ENCODE results near the gene MAP3K14.

The MAP3K14 gene

DNA sequence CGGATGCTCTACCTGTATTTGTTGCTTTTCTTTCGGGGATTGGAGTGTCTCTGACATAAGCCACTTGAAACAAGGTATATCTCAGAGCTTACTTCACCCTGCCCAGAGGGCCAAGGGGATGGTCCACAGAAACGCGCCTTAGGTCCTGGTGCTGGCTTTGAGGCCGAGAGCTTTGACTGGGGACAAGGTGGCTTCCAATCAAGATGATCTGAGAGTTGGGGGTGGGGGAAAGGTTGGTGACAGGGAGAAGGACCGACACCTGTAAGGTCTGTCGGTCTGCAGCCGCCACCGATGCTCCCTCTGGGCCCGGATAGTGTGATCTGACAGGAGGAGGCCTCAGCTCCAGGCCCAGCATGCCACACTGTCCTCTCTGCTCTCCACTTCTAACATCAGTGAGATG is 33.1 kb downstream of the MAP3K14 start:
- no peak for DNase-seq (ENCODE audit: low read depth in 2 of 2)

DNA sequence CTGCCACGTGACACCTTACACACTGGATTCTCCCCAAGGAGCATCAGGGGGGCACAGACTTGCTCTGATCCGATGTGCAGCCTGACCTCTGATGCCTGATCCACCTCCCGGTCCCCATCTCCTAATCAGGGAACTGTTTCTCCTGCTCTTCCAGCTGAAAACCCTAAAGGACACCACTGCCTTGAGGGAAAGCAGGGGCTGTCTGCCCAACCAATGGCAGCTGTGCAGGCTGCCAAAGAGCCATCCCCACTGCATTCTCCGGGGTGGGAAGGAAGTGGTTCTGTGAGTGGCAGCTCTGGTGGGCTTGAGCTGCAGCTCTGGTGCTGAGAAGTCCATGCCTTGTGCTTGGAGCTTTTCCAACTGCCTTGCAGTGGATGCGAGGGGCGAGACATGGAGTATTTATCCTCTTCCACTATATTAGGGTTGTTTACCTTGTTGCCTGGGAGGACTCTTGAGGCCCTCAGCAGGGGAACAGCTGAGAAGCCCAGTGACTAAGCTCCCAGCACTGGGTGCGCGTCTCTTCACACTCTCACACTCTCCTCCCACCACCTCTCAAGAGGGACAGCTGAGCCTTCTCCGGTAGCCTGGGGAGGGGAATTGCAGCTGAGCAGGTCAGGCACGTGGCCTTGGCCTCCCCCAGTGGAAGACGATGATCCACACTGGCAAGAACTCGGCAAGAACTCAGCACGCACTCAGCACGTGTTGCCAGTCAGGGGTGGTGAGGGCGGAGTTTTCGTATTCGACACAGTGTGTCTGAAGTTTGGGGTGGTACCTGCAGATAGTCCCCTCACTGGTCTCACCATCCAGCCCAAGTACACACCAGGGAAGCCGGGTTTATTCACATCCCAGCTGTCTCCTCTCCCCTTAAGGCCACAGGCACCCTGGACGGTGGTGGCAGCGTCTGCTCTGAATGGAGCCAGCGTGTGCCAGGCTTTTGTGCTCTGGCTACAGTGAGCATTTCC is 33.9 kb downstream of the MAP3K14 start:
- DNase-seq (ENCODE audit: low read depth in 2 of 2) = no peak

DNA sequence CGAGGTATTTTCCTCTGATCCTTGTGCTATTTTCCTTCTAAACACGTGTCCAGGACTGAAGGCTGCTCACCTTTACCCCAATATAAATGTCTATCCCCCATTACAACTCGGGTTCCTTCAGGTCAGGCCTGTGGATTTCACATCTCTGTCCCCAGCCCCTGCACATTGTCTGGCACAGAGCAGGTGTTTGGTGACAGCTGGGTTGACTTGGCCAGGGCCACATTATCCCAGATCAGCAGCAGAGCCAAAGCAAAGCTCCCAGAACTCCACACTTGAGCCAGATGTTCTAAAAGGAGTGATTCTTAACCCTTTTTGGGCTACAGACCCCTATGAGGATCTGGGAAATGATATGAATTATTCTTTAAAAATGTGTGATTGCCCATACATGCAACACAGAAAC is 36.9 kb downstream of the MAP3K14 start:
- DNase-seq (ENCODE audit: low read depth in 2 of 2) = no peak

DNA sequence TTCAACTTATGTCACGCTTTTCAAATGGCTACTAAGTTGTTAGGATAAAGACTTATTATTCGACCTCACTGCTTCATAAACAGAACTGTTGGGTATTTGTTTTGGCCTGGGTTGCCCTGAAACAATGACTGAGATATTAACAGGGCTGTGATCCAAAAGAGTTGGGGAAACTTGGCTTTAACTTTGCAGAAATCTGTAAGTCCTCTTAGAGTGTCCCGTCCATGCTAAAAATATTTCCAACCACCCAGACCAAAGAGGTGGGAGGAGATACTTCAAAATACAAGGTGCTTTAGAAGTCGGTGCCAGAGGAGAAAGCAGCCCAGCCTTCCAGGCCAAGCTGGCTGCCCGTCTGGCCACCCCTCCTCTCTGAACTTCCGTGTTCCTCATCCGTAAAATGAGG is 38.8 kb downstream of the MAP3K14 start:
- DNase-seq (ENCODE audit: low read depth in 2 of 2) = no peak

DNA sequence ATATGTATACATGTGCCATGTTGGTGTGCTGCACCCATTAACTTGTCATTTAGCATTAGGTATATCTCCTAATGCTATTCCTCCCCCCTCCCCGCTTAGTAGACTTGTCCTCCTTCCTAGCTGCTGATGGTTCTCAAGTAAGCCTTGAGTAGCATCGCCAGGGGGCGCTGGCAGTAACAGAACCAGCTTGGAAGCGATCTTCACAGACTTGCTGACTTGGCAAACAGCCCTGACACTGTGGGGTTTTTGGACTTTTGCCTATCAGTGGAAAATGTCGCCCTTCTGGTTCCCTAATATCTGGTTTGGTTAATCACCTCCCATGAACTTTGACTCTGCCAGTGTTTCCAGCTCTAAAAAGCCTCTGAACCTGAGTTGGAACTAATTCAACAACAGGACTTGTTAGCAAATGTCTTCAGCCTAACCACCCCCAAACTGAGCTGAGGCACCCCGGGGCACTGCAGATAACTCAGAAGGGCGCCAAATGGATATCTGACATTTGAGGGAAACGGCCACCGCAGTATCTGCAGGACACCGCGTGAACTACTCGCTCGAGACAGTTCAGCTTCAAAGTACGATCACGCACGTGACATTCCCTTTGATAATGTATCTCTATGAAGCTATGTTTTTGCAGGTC is 39.5 kb downstream of the MAP3K14 start:
- peak; percentile 75 to 81 for DNase-seq (ENCODE audit: low read depth in 2 of 2)

DNA sequence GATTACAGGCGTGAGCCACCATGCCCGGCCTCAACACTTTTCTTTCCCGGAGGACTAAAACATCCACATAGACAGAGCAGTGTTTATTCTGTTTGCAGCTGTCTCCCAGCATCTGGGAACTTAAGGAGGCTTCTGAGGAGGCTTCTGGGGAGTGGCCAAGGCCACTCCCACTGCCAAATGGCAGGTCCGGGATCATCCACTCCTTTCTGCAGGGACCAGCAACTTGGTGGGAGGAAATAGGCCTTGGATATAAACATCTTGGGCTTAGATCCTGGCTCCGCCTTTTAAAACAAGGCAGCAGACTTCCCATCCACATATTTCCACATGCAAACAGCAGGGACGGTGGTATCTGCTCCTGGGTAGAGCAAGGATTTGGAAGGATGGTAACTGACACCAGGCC is 40.8 kb downstream of the MAP3K14 start:
- no peak for DNase-seq (ENCODE audit: low read depth in 2 of 2)

DNA sequence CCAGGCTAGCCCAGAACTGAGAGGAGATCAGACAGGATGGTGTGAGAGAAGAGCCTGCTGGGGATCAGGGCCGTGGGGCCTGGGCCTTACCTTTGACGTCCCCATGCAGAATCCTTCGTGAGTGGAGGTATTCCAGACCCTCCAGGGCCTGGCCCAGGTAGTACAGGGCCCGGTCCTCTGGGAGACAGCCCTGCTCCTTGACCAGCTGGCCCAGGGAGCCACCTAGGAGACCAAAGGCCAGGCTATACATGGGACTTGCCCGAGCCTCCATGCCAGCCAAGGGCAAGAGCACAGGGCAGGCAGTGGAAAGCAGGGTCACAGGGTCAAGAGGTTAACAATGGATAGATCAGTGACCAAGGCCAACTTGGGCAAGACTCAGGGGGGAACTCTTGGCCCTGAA is 42.8 kb downstream of the MAP3K14 start:
- DNase-seq (ENCODE audit: low read depth in 2 of 2) = no peak

DNA sequence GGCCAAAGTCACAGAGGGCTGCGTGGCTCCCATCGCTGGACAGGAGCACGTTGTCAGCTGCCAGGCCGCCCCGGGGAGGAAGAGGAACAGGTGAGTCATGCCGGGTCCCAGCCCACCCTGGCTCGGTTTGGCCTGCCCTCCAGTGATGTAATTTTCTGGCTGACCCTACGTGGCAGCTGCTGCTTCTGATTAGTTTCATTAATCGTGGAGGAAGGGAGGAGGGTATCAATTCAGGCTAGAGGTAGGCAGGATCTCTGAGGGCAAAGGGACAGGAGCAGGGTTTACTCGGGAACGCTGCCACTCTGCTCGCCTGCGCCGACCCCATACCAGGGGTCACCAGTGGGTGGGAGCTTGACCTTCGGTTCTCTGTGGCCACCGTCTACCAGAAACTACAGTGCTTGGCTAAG is 43.3 kb downstream of the MAP3K14 start:
- DNase-seq (ENCODE audit: low read depth in 2 of 2) = no peak

DNA sequence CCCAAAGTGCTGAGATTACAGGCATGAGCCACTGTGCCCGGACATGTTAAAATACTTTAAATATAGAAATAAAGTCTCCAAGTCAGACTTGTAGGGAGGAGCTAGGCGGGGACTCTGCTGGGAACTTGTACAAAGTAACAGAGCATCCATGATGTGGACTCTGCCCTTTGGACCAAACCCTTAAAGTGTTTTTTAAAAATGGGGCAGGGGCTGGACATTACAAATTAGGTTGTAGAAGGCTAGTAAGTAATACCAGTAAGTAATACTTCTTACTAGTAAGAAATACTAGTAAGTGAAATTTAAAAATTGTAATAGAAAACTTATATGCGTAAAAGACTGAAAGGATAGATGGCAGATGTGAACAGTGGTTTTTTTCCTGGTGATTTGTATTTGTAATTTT is 45.2 kb downstream of the MAP3K14 start:
- no peak for DNase-seq (ENCODE audit: low read depth in 2 of 2)

DNA sequence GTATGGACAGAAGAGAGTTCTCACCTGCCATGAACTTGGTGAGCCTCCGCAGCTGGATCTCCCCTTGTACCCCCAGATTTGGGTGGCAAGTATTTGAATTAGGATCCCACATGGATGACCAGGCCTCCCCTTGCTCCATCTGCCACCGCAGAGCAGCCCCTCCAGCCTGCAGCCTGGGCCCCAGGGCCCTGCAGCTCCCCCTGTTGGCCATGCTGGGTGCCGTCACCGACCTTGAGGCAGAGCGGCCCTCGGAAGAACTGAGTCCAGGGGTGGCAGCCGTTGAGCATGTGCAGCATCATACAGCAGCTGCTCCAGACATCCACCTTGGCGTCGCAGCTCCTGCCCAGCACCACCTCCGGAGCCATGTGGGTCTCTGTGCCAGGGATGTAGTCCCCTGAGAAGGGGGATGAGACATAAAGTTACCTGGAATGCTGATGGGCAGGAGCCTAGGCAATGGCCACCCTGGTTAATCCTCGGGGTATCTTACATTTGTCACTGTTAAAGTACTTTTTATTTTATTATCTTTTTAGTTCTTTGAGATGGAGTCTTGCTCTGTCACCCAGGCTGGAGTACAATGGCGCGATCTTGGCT is 45.9 kb downstream of the MAP3K14 start:
- DNase-seq (ENCODE audit: low read depth in 2 of 2) = no peak

DNA sequence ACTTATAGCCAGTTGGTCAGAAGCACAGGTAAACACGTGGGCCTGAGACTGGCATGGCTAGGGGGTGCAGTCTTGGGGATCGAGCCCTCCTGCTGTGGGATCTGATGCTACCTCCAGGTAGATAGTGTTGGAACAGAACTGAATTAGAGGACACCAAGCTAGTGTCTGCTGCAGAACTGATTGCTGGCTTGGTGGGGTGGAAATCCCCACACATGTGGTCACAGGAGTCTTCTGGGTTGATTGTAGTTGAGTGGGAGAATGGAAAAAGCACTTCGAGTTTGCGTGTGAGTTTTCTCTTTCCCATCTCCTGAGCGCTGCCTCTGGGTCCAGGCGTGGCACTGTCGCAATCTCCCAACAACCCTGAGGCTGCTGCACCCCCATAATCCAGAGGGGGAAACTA is 46.9 kb downstream of the MAP3K14 start:
- DNase-seq (ENCODE audit: low read depth in 2 of 2) = no peak

DNA sequence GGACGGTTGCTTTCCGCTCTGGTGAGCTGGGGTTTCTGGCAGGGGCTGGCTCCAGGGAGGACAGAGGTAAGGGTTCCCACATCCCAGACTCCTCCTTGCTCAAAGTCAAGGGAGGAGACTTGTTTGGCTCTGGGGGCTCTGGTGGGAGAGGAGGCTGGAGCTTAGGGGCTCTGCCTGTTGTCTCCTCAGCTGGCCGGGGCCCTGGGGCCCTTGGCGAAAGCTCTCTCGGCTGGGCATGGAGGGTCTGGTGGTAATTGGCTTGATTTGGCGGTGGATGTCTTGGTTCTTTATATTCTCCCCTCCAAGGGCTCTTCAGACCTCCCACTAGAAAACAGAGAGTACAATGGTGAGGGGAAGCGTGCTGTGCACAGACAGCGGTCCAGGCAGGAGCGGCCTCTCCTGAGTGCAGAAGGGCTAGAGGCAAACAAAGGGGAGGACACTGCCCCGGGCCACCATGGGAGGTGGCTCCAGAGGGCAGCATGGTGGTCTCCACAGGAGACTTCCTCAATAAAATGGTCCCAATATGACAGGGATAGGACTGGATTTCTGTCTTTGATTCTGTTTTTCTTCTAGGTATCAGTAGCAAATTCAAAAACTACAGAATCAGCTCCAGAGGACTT is 49.3 kb downstream of the MAP3K14 start:
- no peak for DNase-seq (ENCODE audit: low read depth in 2 of 2)

DNA sequence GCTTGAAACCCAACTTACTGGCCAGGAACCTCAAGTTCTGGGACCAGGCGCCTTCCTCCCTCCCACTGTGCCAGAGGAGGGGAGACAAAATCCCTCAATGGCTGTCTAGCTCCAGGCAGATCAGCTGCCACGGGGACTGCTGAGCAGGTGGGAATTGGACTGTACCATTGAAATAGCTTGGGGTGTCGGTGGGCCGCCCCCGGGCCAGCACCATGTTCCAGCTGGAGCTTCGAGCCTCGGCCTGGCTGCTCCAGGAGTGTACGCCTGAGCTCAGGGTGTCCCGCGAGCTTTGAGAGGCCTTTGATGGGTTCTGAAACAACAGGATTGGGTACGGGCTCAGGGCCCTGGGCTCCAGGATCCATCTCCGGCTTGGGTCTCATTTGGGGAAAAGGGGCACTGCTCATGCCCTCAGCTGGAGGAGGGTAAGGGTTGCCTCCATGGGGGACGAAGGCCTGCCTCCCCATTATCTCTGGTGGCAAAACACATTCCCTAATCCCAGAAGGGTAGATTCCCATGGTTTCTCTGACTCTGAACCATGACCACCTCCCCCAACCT is 50.4 kb downstream of the MAP3K14 start:
- DNase-seq (ENCODE audit: low read depth in 2 of 2) = no peak

DNA sequence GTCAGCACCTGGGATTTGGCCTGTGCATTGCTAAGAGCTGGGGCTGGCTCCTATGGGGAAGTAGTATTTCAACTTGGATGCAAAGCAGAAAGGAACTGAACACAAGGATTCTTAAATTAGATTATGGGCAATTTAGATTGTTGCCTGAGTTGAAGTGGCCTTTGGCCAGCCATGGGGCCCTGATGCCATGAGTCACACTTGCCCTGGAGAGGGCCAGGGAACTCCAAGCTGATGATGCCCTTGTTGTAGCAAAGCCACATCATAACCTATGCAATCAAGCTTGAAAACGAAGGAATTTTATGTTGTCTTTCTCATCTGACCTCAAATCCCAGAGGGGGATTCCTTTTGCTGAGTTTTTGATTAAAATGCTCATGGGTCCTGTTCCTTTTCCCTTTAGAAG is 51.0 kb downstream of the MAP3K14 start:
- no peak for DNase-seq (ENCODE audit: low read depth in 2 of 2)

DNA sequence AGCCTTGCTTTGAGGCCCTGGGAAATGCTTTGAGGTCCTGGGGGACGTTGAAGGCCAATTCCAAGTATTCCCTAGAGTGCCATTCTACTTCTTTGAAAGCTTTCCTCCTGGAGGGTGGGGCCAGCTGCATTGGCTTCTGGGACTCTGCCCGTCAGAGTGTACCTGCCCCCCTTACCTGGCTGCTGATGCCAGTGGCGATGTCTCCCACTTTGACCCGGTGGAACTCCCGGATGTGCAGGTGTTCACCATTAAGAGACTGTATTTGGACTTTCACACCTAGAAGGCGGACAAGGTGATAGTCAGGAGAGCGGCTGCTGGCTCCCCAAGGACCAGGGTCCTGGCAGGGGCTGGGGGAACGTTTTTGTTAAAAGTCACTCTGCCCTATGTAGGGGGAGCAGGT is 51.8 kb downstream of the MAP3K14 start:
- DNase-seq (ENCODE audit: low read depth in 2 of 2) = no peak

DNA sequence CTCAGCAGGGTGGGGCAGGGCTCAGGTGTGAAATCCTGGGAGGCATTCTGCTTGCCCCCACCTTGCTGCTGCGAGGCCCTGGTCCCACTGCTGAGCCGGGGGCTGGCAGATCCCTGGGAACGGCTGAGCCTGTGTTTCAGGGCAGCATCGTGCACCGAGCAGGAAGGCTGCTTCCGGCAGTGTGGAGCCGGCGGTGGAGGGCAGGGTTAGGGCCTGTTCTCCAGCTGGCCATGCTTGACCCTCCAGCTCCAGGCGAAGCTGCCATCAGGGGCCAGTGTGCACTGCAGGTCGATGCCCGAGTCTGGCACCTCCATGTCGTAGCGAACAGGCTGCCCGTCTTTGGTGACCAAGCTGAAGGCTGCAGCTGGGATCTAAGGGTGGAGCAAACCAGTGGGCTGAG is 52.4 kb downstream of the MAP3K14 start:
- no peak for DNase-seq (ENCODE audit: low read depth in 2 of 2)

DNA sequence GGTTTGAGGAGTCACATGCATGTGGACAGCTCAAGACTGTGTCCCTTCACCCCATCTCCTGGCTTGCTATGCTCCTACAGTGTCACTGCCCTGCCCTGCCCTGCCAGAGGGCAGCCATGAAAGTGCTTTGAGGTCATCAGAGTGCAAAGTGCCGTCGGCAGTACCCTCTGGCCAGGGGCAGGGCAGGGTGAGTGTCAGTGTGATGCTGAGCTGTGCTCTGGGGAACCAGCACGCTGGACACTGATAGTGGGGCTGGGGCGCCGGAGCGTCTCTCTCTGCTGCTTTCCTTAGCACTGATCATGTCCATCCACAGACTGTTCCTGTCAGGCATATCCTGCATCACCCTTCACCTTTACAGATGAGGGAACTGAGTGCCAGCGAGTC is 53.4 kb downstream of the MAP3K14 start:
- DNase-seq (ENCODE audit: low read depth in 2 of 2) = no peak

DNA sequence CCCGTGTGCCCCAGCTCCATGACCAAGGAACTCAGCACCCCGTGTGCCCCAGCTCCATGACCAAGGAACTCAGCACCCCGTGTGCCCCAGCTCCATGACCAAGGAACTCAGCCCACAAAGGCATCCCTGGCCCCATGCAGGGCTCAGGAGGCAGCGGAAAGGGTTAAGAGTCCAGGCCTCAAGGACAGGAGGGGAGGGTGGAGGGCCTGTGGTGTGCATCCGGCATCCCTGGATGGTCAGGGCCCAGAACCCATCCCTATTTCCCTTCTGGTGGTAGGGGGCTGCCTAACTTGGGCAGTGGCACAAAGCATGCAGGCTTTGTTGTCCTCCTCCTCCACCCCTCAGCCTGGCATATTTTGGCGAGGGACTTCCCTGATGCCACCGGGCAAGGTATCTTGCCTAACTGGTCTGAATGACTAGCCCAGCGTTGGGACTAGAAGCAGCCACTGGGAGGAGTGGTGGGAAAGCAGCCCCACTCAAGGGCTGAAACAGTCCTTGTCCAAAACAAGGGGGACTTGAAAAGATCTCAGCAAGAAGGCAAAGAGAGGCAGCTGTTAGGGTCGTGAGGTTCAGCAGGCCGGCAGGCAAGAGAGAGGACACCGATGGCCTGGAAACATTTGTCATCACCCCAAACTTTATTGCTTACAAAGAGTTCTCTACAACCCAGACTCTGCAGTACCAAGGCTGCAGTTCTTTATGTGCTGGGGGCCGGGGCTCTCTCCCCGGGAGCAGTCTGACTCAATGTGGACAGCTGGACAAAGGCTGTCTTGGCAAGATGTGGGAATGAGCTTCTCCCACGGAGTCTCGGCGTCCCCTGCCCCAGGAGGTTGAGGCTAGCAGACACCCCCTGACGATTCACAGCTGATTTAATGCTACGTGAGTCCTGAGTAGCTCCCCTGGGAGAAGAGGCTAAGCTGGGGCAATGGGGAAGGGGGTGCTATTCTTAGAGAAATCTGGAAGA is 54.0 kb downstream of the MAP3K14 start:
- DNase-seq (ENCODE audit: low read depth in 2 of 2) = no peak

DNA sequence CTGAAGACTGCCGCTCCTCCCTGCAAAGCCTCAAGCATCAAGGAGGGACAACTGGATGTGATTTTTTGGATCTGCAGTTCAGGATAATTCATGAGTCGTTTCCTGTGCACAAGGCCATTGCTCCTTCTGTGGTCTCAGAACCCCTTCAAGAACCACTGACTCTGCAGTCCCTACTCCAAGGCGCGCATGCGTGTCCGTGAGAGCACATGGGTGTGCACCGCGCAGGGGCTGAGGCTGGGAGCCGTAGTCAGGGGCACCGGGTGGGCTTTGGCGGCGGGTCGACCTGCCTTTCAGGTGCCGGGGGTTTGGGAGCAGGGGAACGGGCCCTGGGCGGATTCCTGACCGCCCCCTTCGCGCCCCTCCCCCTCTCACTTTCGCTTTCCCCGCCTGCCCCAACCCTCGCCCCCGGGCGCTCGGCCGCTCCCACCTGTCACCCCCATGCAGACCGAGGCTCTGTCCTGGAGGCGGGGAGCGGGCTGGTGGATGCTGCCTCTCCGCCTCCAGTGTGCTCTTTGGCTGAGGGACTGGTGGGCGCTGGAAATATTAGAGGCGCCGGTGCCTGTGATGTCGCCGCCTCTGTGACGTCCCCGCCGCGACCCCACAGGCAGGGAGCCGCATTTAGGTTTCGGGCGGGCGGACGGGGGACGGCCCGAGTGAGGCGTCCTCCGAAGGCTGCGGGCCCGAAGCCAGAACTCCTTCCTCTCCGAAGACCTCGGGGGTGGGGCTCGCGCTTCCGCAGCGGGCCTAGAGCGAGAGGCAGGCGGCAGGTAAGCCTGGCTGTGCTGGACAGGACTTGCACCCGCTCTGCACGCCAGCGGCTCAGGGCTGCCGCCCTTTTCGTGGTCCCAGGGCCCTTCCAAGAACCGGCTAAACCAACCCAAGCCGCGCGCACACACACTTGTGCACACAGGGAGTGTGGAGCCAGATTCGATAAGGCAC is 55.0 kb downstream of the MAP3K14 start, which contains the start of gene SPATA32:
Gene SPATA32, minus strand, starts transcription at position 518 of the 939 bp plus-strand sequence. Its CDS starts 78 bp downstream, at position 440.
- peak; percentile 45 to 53 for DNase-seq (ENCODE audit: low read depth in 2 of 2)
